Osteoblast (primary cell): ENCODE data around the gene SMIM21. TPM values are rescaled to one million over a fixed set of nuclear protein-coding genes. Genes with fewer than 3 reads are reported as not detected.

Experiments
- DNase-seq: peaks from one replicate; pipeline ENCODE4 v3.0.0; 2011; ENCODE audit warnings: low spot score, mixed read lengths; ENCODE audit not compliant: insufficient read length; ENCODE audit errors: missing footprints
- H2AFZ ChIP-seq: 2 replicates; pipeline ENCODE4 v1.6.0; 2011; ENCODE audit warnings: mild to moderate bottlenecking, low read length
- H3K27ac ChIP-seq: 2 replicates; pipeline ENCODE4 v1.5.1; 2011; ENCODE audit warnings: mild to moderate bottlenecking, low read depth, low read length, moderate library complexity
- H3K27me3 ChIP-seq: 2 replicates; pipeline ENCODE4 v1.6.0; 2012; ENCODE audit warnings: mild to moderate bottlenecking, control low read depth, inconsistent platforms, low read length, moderate library complexity; ENCODE audit not compliant: insufficient read depth
- H3K36me3 ChIP-seq: 2 replicates; pipeline ENCODE4 v1.5.1; 2011; ENCODE audit warnings: mild to moderate bottlenecking, low read length, control low read depth, moderate library complexity; ENCODE audit not compliant: insufficient read depth
- H3K4me1 ChIP-seq: 2 replicates; pipeline ENCODE4 v1.5.1; 2011; ENCODE audit warnings: mild to moderate bottlenecking, low read length, control low read depth, moderate library complexity; ENCODE audit not compliant: insufficient read depth
- H3K4me2 ChIP-seq: 2 replicates; pipeline ENCODE4 v1.6.0; 2011; ENCODE audit warnings: mild to moderate bottlenecking, low read length; ENCODE audit not compliant: insufficient read depth
- H3K4me3 ChIP-seq: fragments of 200-600 bp; sonication (generic); 3 replicates; pipeline ENCODE4 v1.5.1; 2012; ENCODE audit warnings: mild to moderate bottlenecking, low read length, inconsistent platforms; ENCODE audit not compliant: insufficient read depth
- H3K79me2 ChIP-seq: 2 replicates; pipeline ENCODE4 v1.6.0; 2012; ENCODE audit warnings: mild to moderate bottlenecking, low read length, control low read depth, inconsistent platforms; ENCODE audit not compliant: insufficient read depth
- H3K9me3 ChIP-seq: 2 replicates; pipeline ENCODE4 v1.5.1; 2011; ENCODE audit warnings: low read depth, low read length, control low read depth
- H4K20me1 ChIP-seq: 2 replicates; pipeline ENCODE4 v1.6.0; 2012; ENCODE audit warnings: mild to moderate bottlenecking, low read length, control low read depth; ENCODE audit not compliant: insufficient read depth
- CTCF ChIP-seq: IDR thresholded peaks from 2 replicates; pipeline ENCODE4 v1.5.1; 2011; ENCODE audit warnings: mild to moderate bottlenecking, low read depth, low read length, moderate library complexity; ENCODE audit errors: extremely low read depth
- total RNA-seq: library from RNA; depleted of rRNA; stranded (reverse); fragments of >200 nt; gene quantifications from 2 replicates; pipeline ENCODE4 v1.2.3, GENCODE V29; 2012

The SMIM21 gene
- total RNA-seq, 1 donor, result not detected

GRCh38 chr18:75472906-75473305 lies 45.4 kb upstream of the SMIM21 start:
- Histone ChIP-seq H3K79me2 (no peaks in the 10 kb centered on the region), H3K4me2 (no peak overlapping the region), H4K20me1 (no peaks in the 10 kb centered on the region), H3K9me3 (no peaks in the 10 kb centered on the region), H3K27me3 (no peaks in the 10 kb centered on the region), H3K36me3 (no peaks in the 10 kb centered on the region), H2AFZ (no peak overlapping the region), H3K27ac (no peak overlapping the region), H3K4me3 (no peak overlapping the region), H3K4me1 (peaks cover 16% of the 10 kb centered on the region)
- no peak for TF ChIP-seq CTCF
- no peak for DNase-seq

DNA sequence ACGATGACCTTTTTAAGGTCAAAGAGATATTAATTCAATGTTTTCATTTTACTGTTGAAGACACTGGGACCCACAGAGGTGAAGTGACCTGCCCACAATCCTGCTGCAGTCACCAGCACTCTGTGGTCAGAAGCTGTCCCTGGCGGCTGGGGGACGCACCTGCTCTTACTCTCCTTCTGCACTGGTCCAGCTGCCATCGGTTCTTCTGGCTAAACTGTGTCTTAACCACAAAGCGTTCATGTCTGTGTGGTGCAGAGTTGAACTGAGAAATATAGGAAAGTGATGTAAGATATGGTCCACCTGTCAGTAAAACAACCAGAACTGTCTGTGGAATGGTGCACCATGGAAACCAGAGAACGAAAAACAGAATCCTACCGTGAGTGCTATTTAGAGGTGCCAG lies 44.9 kb upstream of the SMIM21 start:
- DNase-seq, result no peak
- no peak overlapping the region for H3K4me2 ChIP-seq
- no peaks in the 10 kb centered on the region for H3K79me2 ChIP-seq
- TF ChIP-seq CTCF, result no peak
- H3K4me3 ChIP-seq, result no peak overlapping the region
- no peak overlapping the region for H3K27ac ChIP-seq
- H3K9me3 ChIP-seq, result no peaks in the 10 kb centered on the region
- H2AFZ ChIP-seq, result no peak overlapping the region
- no peaks in the 10 kb centered on the region for H3K36me3 ChIP-seq
- H3K4me1 ChIP-seq, result peaks cover 16% of the 10 kb centered on the region
- H4K20me1 ChIP-seq, result no peaks in the 10 kb centered on the region
- no peaks in the 10 kb centered on the region for H3K27me3 ChIP-seq

DNA sequence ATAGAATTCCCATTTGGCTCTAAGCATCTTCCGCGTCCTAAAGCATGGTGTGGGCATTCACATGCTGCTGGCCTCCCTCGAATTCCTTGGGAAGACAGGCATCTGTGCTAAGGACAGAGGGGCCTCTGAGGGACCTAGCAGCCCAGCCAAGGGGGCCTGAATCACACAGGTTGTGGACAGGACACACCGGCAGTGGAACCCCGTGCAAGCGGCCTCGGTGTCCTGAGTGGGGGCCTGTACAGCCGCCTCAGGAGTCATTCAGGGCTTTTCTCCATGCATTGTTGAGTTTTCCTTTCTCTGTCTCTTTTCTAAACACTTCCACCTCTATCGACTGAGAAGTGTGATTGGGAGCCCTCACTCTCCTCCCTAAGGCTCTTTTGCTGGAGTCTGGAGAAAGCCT lies 44.3 kb upstream of the SMIM21 start:
- no peaks in the 10 kb centered on the region for H3K36me3 ChIP-seq
- H3K27me3 ChIP-seq, result no peaks in the 10 kb centered on the region
- H2AFZ ChIP-seq, result no peak overlapping the region
- DNase-seq, result no peak
- H3K27ac ChIP-seq, result no peak overlapping the region
- H3K4me3 ChIP-seq, result no peak overlapping the region
- no peaks in the 10 kb centered on the region for H4K20me1 ChIP-seq
- H3K79me2 ChIP-seq, result no peaks in the 10 kb centered on the region
- no peak for TF ChIP-seq CTCF
- no peak overlapping the region for H3K4me2 ChIP-seq
- H3K9me3 ChIP-seq, result no peaks in the 10 kb centered on the region
- H3K4me1 ChIP-seq, result peaks cover 16% of the 10 kb centered on the region

DNA sequence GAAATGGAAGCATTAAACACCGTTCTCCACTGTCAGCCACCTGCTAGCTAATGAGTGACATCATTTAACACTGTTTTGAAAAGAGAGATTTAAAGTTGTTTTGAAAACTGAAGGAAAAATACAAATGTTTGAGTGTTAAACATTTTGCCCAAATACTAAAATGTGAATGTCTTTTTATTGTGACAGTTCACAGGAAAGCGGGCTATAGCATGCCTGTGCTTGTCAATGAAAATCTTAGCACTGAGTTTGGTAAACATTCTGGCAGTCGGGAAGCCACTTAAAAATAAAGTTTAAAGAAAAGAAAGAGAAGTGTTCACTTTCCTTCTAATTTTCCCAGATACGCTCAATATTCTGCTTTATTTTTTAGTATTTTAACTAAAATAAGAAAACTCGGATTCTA lies 40.3 kb upstream of the SMIM21 start:
- no peaks in the 10 kb centered on the region for H3K27me3 ChIP-seq
- no peak overlapping the region for H2AFZ ChIP-seq
- no peaks in the 10 kb centered on the region for H3K4me1 ChIP-seq
- no peaks in the 10 kb centered on the region for H3K79me2 ChIP-seq
- no peak for TF ChIP-seq CTCF
- no peak overlapping the region for H3K4me2 ChIP-seq
- no peaks in the 10 kb centered on the region for H4K20me1 ChIP-seq
- no peak overlapping the region for H3K27ac ChIP-seq
- H3K9me3 ChIP-seq, result no peaks in the 10 kb centered on the region
- H3K36me3 ChIP-seq, result no peaks in the 10 kb centered on the region
- no peak overlapping the region for H3K4me3 ChIP-seq
- no peak for DNase-seq
